Esophagus mucosa (tissue), 1 donor: ENCODE data around the gene BOC. TPM values are rescaled to one million over a fixed set of nuclear protein-coding genes. Genes with fewer than 3 reads are reported as not detected.

Source experiments
- ATAC-seq: fragments of 200-7000 bp; cut with Tn5 transposase; one replicate; pipeline ENCODE4 v1.9.1; 2020
- total RNA-seq: library from RNA; stranded (reverse); gene quantifications from one replicate; pipeline ENCODE4 v1.2.4, GENCODE V29; 2023
- donor health status: DM: yes; HTN: yes; CAD: no.

BOC gene
- total RNA-seq, 1 donor from 2014 or later, result 19.8 TPM

DNA sequence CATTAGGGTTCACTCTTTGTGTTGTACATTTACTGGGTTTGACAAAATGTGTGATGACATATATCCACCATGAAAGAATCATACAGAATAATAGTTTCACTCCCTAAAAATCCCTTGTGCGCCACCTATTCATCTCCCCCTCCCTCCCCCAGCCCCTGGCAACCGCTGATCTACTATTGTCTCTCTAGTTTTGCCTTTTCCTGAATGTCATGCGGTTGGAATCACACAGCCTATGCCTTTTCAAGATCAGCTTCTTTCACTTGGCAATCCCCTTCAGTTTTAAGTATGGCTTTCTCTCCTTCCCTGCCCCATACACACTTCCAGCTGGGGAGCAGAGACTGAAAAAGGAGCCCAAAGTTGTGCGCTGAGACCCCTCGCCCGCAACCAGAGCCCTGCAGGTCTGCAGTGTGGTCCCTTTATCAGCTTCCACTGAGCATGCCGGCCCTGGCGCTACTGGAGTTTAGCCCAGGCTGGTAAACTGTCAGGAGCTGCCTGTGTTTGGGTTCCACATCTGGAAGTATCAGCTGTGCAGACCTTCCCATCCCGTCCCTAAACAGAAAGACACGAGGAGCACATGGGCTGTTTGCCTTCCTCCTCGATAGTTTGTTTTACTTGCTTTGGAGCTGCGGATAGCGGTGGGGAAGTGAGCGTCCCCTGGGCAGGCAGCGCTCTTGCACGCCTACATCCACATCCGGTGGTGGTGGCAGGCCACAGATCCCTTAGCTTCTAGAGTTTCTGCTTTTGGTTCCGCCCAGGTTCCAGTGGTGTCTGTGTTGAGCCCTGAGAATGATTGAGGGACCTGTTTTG lies 12.3 kb downstream of the BOC start:
- no peak for ATAC-seq

DNA sequence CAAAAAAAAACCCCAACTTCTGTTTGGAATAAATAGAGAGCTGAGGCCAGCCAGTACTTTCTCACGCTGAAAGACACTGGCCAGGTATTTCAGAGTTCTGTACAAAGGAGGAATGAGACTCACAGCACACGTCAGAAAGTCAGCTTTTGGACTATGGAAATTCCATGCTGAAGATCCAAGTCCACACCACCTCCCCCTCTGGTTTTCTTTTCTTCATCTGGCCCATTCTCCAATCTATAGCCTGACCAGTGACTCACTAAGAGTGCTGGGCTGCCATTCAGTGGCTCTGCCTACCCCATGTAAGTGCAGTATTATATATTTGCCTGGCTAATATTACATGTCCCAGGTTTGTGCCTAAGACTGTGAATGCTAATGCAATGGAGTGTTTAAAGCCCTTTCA lies 13.9 kb downstream of the BOC start:
- ATAC-seq, result no peak

DNA sequence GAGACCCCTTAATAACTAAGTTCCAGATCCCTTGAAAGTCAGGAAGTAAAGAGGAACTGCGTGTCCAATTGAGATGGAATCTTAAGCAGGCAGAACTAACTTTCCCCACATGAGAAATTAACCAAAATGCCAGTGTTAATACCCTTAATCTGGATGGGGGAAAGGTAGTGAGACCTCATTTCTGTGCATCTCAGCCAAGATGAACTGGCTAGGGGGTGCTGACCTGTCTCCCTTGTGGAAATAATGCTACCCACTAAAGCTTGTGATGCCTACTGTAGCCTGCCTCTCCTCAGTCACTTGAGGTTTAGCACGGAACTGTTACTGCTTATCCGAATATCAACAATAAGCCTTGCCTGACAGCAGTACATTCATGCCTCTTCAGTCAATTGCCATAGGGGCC lies 15.1 kb downstream of the BOC start:
- no peak for ATAC-seq

DNA sequence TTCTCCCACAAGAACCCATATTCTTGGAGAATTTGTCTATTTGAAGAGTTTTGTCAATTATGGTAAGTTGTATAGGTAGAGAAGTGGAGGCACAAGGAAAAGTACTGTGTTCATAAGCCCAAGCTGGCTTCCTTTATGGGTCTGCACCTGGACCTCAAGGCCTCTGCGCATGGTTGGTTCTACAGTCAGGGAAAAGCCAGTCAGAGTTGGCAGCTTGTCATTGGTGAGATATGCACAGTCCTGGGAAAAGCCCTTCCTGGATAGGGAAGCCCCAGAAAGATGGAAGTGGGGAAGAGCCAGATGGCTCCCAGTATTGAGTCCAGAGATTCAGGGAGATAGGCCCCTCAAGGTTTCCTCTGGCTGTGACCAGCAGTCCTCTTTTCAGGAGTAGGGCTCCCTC lies 15.8 kb downstream of the BOC start:
- ATAC-seq, result no peak

DNA sequence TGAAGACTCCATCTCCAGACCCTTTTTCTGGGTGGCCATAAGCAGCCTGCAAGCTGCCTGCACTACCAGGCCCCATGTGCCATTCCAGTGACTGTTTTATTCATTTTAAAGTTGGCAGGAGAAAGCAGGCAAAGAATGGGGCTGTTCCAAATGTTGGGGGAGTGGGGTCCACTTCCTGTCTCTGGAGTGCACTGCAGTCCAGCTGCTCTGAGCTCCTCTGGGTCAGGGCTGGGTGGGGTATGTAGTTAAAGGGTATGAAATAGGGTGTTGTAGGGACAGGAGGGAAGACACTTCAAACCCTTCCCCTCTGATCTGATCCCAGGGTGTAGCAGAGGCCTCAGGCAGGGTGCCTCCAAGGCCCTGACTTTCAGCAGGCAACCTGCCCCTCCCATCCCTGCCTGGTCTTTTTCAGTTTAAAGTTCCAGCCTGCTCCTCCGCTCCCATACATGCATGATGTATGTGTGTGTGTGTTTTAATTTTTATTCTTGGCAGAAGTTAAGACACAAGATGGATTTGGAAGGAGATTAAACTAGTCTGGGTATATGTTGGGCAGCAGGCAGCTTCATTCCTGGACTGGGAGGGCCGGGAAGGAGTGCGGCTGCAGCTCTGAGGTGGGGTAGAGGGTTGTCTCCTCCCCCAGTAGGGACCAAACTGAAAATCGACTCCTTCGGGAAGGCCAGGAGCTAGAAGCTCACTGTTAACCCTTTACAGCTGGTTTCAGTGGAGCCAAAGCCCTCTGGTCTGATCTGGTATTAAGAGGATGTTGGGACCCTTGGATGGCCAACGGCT lies 17.3 kb downstream of the BOC start:
- peak; percentile 12 for ATAC-seq

DNA sequence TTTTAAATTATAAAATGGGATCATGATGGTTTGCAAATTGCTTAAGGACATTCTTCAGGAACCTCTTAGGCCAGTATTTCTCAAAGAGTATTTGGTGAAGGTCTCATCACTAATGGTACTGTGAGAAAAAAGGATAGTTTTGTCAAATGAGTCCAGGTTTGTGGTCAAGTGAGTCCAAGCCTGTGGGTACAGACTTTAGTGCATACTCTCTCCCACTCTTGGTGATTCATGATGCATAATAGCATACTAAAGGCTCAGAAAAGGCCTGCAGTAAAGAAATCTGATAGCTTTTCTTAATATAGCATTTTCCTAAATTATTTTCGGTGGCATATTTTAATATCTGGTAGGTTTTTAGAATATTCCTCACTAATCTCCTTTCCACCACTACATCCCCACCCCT lies 20.0 kb downstream of the BOC start:
- ATAC-seq, result no peak

DNA sequence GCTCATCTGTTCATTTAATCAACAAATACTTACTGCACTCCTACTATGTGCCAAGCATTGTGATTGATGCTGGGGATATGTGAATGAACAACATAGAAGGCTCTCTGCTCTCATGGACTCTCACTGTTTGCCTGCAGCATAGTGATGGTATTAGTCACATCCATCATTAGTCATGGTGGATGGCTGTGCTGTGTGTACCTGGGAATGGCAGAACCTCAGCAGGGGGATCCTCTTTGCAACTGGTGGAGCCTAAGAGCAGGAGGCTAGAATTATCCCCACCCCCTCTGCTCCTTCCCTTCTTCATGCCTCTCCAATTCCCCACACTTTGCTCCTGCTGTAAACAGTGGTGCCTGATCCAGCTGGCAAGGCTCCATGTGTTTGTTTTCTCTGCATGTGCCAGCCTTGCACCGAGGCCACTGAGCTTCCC lies 20.5 kb downstream of the BOC start:
- ATAC-seq, result peak; percentile 84

DNA sequence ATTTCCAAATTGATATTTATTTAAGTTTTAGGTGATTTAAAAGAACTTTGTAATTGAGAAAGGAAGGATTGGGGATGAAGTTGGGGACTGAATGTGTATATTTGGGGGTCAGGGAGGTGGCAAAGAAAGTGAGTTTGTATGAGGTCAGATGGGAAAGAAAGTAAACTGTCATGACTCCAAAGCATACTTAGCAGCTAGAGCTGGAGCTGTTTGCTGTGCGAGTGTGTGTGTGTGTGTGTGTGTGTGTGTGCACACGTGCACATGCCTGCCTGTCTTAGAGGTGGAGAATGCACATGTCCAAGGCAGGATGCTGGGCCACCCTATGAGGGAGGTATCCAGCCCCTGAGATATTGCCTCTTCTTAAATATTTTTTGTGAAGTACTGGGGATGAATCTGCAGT lies 21.0 kb downstream of the BOC start:
- ATAC-seq, result no peak

DNA sequence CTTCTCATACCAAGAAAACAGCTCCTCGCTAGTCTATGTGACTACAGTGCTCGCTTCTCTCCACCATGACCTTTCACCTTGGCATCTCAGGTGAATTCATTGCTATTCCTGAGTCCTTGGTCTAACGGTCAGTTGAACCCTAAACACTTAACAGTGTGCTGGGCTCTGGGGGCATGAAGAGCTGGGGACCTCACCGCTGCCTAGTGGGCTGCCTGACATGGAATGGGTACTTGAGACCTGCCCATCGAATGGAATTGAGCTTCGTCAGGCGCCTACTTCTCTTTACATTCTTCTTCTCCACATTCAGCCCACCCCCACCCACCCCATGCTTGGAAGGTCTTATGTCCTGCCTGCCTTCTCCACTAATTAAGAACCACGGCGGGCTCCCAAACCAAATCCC lies 22.1 kb downstream of the BOC start:
- no peak for ATAC-seq

DNA sequence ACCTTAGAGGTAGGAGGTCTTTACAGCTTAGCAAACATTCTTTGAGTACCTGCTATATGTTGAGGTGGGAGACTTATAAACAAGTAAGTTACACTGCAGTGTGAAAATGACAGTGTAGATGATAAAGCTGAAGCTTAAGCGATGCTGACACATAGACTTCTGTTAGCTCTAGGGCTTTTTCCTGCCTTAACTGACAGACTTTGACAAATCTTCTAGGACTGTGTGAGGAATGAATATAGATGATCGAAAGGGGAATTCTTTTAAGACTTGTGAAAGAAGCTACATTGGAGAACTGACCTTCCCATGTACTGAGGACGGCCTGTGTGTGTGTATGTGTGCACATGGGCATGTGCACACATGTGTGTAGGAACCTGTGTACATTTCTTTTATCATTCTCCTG lies 22.7 kb downstream of the BOC start:
- ATAC-seq, result peak; percentile 36

DNA sequence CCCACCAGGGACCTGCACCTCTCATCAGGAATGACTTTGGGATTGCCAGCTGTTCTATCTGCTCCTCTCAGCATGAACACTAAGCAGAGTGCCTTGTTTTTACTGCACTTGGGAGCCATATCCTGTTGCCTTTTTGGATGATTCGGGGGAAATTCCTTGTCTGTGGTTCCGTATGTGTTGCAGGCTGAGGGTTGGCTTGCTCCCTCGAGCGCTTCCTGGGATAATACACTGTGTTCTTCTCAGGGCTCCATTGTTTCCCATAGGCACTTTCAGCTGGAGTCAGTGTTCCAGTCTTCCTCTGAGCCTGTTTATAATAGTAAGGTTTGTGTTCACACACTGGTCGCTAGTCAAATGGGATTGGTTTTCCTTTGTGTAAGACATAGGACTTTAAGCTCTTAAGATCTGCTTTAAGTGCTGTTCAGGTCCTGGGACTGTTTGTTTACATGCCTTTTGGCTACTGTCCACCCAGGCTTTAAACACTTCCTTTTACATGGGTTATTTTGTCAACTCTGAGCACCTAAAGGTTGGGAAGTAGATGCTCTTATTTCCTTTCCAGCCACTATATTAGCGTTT lies 23.4 kb downstream of the BOC start:
- ATAC-seq, result peak; percentile 19

DNA sequence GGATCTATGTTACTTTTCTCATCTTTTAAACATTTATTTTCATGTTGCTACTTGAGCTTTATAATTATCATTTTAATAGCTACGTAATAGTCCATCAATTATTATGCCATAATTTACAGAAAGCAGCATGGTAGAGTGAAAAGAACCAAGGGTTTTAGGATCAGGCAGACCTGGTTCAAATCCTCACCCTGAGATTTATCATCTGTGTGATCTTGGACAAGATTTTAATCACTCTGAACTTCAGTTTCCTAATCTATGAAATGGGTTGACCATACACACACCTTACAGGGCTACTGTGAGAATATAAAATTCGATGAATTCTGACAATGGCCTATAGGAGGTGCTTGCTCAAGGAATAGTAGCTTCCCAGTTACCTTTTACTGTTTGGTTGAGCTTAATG lies 27.1 kb downstream of the BOC start:
- no peak for ATAC-seq

DNA sequence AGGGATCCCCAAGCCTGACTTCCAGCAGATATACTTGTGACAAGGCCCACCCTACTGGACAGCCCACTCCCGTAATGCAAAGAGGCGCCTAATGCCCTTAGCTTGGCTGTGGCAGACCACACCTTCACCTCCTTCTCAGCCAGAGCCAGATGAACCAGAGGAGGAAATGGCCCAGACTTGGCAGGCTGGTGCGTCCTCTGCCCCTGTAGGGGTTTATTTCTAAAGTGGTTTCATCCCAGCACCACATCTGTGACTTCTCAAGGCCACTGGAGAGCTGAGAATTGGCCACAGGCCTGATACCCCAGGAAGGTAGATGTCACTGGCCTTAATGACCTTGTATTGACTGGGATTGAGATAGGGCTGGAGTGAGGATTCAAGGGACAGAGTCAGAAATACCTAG lies 29.5 kb downstream of the BOC start:
- peak; percentile 19 for ATAC-seq

DNA sequence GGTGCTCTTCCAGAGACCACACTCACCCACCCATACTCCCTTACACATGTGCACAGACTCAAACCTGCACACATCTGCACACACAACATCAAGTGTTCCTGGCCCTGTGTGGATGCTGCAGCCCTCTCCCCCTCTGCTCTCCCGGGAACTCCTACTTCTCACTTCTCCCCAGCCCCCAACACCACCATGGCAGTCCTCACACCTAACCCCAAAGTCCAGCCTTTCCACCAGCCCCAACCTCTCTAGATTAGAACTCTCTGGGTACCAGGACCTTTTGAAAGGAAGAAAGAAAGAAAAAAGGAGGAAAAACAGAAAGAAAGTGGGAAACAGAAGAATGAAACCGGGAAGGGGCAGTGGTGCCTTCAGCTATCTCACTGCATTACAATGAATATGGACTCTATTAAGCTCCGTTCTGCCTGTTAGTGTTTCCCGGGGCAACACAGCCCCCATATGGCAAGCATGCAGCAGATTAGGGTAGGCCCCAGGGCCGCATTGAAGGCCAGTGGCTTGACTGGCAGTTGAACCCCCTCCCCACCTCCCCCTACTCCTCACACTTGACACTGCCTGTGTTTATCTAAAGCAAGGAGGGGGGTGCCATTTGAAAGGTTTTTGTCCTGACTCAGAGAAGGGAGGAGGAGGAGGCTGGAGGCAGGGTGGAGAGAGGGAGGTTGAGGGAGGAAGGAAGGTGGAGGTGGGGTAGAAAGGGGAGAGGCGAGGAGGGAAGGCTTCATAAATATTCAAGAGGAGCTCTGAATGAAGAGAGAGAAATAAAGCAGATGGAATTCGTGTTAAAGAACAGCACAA lies 30.1 kb downstream of the BOC start:
- ATAC-seq, result no peak

DNA sequence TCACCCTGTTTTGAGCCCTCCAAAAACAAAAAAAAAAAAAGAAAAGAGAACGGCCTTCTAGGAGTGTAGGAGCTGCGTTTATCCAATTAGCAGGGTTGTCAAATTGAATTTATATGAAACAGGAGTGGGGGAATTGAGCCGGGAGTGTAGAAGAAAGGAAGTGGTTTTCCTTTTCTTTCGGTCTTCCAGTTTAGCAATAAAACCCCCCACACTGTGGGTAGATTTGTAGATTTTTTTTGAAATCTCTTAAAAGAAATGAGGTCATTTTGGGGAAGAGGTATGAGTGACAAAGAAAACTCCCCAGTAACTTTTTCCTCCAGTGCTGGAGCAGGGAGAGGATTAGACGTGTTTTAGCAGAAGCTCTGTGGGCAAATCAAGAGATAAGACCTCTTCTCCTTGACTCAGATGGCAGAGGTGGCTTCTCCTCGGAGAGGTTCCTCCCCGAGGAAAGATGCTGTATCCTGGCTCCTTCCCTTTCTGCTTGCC lies 30.8 kb downstream of the BOC start:
- no peak for ATAC-seq

DNA sequence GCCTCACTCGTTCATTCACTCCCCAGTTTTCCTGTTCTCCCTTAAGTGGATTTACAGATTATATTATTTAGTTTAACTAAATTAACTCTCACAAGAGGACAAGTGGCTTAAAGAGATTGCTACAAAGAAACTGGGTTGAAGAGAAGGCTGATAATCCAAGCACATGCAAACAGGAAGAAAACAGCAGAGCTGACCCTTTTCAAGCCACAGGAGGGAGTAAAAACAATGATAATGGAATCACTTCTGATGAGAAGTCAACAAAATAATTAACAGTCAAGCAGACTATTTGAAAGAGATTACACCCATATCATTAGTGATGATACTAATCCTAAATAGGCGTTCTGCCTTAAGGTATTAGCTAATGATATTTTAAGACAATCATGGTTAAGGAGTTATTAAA lies 31.7 kb downstream of the BOC start:
- no peak for ATAC-seq

DNA sequence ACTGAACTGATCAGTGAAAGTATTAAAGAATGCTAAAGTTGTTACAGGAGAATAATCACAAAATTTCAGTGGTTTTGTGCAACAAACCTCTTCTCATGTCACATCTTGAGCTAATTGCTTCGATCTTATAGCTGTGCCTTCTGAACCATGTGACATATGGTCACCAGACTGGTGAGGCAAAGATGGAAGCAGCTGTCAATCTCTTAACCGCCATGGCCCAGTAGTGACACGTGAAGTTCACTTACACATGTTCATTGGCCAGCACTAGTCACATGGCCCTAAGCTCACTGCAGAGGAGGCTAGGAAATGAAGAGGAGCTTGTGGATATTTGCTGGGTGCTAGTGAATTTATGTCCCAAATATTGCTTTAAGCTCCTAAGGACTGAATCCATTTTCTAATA lies 32.5 kb downstream of the BOC start:
- ATAC-seq, result no peak

DNA sequence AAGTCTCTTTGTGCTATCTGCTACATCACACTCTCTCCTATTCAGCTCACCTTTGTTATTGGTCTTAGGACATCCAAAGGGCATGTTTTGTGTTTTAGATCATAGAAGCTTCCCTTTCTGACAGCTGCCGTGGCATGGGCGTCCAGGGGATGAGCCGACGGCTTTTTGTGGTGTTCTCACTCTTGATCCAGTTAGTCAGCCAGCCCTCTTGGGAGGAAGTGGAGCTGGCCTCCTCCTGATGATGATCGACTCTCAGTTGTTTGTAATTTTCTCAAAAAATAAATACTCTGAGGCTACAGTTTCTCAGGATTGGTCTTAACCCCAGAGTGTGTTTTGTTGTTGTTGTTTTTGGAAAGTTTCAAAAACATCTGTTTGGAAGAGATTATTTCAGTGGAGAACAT lies 34.4 kb downstream of the BOC start:
- no peak for ATAC-seq

DNA sequence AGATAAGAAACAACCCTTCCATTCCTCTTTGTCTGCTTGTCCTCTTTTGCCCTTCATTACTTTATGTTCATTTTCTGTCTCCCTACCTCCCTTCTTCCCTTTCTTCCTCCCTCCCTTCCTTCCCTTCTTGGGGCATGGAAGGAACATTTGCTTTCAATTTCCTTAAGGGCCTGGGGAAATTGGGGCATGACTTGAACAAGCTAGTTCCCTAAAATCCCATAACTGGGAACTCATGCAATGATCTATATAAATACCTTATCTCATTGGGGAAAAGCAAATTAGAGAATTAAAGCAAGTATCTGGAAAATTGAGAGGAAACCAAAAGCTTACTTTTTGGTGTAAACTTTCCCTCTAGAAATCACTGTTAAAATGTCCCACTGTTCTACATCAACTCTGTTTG lies 35.7 kb downstream of the BOC start:
- no peak for ATAC-seq

DNA sequence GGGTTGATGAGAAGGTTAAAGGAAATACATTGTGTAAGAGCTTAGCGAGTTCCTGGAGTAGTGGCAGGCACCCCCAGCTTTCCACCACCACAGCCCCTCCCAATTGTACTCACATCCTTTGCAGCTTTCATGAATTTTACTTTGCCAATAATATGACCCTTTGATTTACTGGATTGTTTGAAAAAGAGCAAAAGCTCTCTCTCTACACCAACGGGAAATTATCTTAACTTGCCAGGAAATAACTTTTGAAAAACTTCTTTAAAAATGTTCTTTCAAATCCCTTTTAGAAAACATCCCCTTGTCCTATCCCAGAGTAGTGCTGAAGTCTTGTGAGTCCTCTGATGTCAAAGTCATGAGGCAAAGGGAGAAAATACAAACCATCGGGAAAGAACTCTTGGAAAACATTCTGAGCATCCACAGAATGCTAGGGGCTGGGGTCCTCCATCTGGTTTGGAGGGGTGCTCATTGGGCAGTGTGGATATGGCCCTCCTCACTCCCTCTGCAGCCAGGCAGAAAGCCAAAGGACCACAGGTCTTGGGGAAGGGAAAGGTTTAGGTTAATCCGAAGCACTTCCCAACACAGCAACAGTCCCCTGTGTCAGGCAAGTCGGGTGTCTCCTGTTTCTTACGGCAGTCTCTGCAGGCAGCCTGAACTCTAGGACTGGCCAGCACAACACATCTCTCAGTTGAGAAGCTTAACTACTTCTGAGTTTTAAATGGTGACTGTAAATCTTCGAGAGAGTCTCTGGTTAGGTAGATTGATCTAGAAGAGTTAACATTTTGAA lies 36.5 kb downstream of the BOC start:
- no peak for ATAC-seq

DNA sequence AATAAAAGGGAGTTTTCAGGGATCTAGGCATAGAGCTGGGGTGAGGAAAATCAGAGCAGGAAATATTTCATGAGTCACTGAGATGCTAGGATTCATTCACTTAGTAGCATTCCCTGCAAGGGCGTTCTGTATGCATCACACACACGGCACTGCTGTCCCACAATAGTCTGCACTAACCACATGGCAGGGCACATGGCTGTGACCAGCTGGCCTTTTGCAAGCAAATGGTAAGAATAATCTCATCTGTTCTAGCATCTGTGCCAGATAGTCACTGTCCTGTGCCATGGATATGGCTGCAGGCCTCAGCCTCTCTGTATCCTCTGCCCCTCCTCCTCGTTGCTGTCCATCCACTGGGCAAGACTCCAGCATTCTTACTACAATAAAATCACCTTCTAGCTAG lies 37.8 kb downstream of the BOC start:
- ATAC-seq, result peak; percentile 89

DNA sequence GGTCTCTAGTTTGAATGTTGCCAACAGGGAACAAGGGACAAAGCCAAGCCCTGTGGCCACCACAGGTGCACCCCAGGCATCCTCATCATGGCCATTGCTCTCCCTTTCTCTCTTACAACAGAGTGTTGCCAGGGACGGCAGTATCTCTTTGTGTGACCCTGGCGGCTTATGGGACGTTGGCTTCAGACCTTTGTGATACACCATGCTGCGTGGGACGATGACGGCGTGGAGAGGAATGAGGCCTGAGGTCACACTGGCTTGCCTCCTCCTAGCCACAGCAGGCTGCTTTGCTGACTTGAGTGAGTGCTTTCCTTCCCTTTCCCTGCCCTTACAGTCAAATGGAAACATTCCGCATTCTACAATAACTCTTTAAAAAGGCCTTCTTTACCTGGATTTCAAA lies 38.2 kb downstream of the BOC start:
- no peak for ATAC-seq
